Renal cortex interstitium (tissue), 11 donors: Measurements from ENCODE around the gene MACF1. TPM values are rescaled to one million over a fixed set of nuclear protein-coding genes. Genes with fewer than 3 reads are reported as not detected.
"Not testable (repeated sequence)": the region's sequence is repeated elsewhere in the genome, so short reads cannot be mapped to it uniquely, and the experiment has no call there.

ENCODE experiments used
- DNase-seq, 11 donors: peaks; one replicate each; pipeline ENCODE4 v3.0.0-alpha.2; 2013; ENCODE audit warnings: low read depth in 9 of 11, low spot score in 4 of 11; ENCODE audit errors: extremely low read depth in 1 of 11
- polyA plus RNA-seq, 3 donors: library from polyadenylated mRNA; unstranded; fragments of 120-200 nt; gene quantifications; one replicate each; pipeline ENCODE4 v1.2.1, GENCODE V29; 2013; ENCODE audit not compliant: insufficient read length in 3 of 3

Gene MACF1
- polyA plus RNA-seq, 3 donors: 252 to 274 (median 259) TPM

GRCh38 chr1:39199593-39199992, 4.9 kb upstream of the MACF1 start:
- no peak for DNase-seq

DNA sequence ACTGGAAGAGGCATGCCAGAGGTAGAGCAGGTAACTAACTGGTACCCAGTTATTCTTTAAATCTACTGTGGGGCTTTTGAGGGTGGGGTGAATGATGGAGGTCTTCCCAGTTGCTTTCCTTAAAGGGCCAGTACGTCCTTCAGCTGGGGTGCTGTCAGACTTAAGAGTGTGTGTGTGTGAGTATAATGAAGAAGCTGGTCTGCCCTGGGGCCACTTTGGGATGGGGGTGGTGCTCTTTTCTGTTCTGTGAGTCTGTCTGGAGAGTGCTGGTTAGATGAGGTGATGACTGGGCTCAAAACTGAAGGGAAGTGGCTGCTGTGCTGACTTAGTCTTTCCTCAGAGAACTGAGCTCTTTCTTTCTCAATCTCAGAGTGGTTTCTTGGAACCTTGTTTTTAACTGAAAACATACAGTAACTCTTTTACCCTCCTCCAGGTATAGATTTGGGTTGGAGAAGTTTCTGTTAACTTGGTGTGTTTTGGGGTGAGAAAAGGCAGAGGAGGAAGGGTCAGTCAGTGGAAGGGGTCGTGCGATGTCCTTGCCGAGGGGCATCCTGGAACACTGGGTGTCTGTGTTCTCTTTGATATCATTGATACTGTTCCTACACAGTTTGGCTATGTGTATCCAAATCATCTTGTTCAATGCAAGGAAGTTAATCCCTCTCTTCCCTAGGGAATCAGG, 746 bp downstream of the MACF1 start:
- no peak for DNase-seq

DNA sequence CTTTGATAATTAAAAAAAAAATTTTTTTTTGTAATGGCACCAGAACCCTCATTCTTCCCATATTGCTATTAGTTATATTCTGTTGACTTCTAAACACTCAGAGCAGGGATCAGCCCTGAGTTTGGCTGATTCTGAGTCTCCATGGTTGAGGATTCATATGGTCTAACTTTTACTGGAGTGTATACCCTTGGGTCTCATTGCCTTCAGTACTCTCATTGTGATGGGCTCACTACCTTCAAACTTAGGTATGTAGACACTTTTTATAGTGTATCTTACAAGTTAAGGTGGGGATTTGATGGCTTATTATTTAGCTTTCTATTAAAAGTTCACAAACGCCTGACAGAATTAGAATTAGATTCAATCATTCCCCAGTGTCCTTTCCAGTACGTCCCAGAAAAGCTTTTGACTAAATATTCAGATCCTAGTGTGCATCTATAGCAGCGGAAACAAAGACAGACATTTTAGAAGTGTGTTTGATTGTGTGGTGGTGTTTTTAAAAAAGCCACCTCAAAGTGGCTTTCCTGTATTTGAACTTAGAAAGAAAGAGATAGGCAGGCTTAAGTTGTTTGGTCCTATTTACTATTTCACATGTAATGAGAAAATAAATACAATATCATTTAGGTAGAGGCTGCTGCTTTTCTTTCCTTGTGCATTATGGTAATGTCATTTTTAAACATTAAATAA, 1.4 kb downstream of the MACF1 start:
- no peak for DNase-seq

- DNase-seq: not testable (repeated sequence)
These were observed 3.9 kb downstream of the MACF1 start for GRCh38 chr1:39208360-39208759.

DNA sequence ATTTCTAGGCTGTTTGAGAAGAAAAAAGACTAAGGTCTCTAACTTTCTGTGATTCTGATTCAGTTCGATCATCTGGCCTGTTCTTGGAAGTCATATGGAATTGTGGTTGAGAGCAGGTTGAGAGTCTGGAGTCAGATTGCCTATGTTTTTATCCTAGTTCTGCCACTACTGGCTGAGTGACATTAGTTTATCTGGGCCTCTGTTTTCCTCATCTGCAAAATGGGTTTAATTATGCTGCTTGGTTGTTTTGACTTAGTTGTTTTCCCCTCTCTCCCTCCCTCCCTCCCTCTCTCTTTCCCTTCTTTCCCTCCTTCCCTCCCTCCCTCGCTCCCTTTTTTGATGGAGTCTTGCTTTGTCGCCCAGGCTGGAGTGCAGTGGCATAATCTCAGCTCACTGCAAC, 6.2 kb downstream of the MACF1 start:
- DNase-seq: no peak

- DNase-seq: no peak
These were observed 8.0 kb downstream of the MACF1 start for GRCh38 chr1:39212499-39212898.

GRCh38 chr1:39213511-39214002, 9.1 kb downstream of the MACF1 start:
- no peak for DNase-seq

DNA sequence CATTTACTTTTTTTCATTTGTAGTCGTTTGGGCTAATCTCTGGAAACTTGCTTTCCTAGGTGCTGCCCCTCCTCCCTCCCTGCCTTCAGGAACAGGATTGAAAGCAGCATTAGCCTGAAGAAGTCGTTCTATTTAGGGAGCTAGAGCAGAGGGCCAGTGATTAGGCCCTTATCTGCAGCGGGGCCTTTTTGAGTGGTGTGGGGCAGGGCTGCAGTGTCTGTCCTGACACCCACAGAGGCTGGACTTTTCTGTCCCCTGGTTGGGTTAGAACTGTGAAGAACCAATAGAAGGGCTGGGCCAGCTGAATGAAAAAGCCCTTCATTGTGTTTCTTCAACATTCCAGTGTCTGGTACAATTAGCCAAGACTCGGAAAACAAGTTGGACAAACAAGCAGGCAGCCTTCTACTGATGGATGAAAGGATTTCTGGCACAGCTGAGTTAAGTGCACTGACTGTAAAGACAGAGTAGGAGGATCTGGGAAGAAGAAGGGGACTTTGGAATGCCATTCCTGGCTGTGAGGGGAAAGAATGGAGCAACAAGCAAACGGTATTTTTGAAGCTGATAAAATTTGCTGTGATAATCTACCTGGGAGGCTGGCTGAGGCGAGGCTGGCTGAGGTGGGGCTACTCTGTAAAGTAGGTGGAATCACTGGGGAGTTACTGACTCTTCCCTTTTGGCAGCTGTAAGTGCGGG, 9.7 kb downstream of the MACF1 start:
- DNase-seq: no peak

DNA sequence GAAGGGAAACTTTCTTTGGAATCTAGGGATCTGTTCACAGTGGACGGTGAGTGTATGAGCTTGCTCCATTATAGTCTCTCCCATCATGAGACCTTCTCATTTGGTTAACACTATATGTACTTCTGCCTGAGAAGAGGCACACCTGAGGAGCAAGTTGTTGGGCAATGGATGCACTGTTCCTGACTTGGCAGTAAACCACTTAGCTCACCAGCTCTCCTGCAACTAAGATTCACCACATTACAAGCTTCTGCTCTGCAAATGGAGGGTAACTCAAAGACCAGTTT, 10.2 kb downstream of the MACF1 start:
- no peak for DNase-seq

DNA sequence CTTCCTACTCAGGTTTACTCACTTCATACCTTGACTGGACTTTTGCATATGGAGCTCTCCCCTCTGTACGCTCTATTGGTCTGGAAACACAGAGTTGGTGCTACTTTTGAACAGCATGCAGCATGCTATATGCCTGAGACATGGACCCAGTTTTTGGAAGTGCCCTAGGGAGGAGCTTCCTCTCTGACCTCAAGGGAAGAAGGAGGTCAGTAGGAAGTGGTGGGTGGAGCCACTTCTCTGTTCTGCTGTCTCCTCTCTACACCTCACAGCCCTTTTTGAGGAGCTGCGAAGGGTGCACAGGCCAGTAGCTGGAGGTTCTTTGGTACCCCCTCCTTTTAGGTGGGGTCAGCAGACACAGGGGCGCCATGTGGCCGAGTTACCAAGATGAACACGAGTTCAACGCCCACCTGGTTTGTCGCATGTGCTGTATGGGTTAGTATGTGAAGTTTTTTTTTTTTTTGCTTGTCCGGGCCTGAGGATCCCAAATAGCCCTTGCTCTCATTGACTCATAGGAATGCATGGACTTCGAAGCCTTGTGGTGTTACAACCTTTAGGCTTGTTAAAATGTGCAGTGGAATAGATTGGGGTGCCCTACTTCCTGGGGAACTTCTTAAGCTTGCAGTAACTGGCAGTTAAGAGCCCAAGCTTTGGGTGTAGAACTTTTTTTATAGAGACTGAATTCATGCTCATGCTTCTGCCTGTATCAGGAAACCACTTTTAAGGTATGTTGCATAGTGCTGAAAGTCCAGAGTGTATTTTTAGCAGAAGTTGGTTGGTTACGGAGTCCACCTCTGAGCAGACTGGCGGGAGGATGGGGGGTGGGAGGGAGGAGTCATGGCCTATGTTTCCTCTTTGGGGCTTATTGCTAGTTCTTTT, 10.7 kb downstream of the MACF1 start:
- DNase-seq: no peak

- DNase-seq: no peak
These were observed 12.3 kb downstream of the MACF1 start for GRCh38 chr1:39216771-39217170.

DNA sequence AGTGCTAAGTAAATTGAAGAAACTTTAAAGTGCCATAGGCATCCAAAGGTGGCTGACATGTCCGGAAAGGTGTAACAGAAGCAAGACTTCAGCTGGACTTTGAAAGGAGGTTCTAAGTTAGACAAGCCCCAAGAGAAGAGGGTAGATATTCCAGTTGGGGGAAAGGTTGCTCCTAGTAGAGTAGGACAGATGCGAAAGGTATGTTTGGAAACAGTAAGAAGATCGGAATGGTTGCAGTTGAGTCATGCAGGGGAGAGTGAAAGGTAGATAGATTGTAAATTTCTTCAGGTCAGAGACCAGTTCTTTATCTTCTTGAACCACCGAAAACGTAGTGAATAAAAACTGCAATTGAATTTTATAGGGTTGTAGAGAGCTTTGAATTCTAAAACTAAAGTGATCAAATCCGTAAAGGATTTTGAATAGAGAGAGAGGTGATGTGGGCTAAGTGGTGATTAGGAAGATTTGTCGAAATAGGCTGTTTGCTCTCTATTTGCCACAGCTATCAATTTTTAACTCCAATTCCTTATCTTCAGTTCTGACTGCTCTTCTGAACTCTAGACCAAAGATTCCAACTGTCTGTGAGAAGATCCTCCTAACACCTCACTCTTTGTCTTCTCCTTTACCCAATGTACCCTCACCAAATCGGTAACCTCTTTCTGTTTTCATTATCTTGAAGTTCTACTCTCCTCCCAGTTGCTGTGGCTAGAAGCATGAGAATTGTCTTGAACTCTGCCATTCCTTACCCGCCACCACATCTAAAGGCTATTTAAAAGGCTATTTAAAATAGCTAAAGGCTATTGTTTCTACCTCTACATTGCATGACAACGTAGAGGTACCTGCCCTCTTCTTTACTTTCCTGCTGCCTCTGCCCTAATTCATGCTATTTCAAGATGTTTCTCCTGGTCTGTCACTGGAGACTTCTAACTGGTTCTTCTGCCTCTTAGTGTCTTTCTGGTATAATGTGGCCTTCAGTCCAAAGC, 16.7 kb downstream of the MACF1 start:
- DNase-seq: no peak

GRCh38 chr1:39224295-39224829, 19.9 kb downstream of the MACF1 start:
- DNase-seq: no peak

DNA sequence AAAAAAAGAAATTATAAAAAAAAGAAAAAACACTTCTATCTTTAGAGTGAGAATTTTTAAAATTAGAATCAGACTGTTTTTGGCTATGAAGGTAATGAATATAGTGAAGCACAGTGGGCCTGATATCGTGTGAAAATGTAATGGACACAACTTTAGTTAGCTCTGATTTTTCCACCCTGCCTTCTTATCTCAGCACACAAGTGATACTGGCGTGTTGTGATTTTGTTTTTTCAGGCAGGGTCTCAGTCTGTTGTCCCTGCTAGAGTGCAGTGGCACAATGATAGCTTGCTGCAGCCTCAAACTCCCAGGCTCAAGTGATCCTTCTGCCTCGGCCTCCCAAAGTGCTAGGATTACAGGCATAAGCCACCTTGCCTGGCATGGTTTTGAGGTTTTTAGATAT, 22.3 kb downstream of the MACF1 start:
- DNase-seq: no peak

DNA sequence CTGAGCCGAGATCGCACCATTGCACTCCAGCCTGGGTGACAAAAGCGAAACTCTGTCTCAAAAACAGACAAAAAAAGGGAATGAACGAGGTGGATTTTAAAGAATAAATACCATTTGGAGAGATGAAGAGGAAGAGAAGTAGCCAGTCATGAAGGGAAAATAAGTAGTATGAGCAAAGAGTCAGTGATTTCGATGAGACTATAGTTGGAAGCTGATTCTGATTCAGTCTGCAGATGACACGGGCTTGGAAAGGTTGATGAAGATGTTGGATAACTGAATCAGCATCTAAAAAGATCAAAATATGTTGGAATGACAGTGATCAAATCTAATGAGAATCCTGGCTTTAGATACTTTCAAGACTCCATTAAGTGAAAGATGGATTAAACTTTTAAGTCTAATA, 23.8 kb downstream of the MACF1 start:
- no peak for DNase-seq

- no peak for DNase-seq
These were observed 25.0 kb downstream of the MACF1 start for GRCh38 chr1:39229504-39229903.

DNA sequence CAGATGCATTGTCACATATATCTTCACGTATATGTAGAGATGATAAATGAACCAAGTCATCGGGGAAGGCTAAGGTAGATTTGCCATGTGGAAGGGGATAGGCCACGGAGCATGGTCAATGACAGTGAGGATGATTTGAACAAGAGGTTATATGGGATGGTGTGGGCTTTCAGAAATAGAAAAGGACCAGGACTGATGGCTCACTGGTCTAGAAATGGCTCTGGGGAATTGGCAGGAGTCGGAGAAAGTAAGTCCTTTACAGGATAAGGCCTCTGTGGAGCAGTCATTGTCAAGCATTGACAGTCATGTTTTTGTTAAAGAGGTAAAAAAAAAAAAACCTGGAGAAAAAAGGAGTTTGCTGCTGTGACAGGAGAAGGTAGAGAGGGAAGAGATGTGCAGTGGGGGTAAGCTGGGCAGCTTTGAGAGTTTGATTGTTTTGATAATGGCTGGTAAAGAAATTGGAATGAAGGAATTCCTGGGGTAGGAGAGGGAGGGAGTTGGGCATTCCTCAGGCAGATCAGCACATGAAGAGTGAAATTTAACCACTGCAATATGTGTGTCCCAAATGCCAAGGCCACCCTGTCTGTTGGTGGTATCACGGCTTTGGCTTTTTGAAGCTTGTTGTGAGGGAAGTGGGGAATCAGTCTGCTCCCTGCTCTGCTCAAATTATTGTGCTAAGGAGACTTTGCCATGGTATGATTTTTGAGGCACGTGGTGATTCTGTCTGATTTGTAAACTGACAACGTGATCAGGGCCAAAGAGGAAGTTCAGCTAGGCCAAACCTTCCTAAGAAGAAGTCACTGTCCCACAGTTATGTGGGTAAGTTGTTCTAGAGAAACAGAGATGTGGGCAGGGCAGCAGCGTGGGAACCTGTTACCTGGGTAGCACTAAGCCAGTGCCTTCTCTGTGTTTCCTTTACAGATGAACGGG, 26.0 kb downstream of the MACF1 start:
- no peak for DNase-seq
